Muscle of arm (tissue), 12 donors: ENCODE data around the gene STAG1. TPM values are rescaled to one million over a fixed set of nuclear protein-coding genes. Genes with fewer than 3 reads are reported as not detected.
"Not testable (repeated sequence)": the region's sequence is repeated elsewhere in the genome, so short reads cannot be mapped to it uniquely, and the experiment has no call there.

Experiments used
- DNase-seq: peaks from one replicate; pipeline ENCODE4 v3.0.0-alpha.2; 2013
- polyA plus RNA-seq, 12 donors: library from polyadenylated mRNA; unstranded; fragments of 120-200 nt; gene quantifications; one replicate each; pipeline ENCODE4 v1.2.1, GENCODE V29; 2013; ENCODE audit not compliant: insufficient read length in 12 of 12

Gene STAG1
- polyA plus RNA-seq, 12 donors, result 28.7 to 42.8 (median 38.2) TPM; not detected in 1

GRCh38 chr3:136516095-136516494 lies 236.1 kb downstream of the STAG1 start:
- DNase-seq, result no peak

- DNase-seq, result not testable (repeated sequence)
Observed at GRCh38 chr3:136514533-136514932, 237.6 kb downstream of the STAG1 start.

GRCh38 chr3:136513367-136513766 lies 238.8 kb downstream of the STAG1 start:
- no peak for DNase-seq

GRCh38 chr3:136512381-136512780 lies 239.8 kb downstream of the STAG1 start:
- DNase-seq, result no peak

- DNase-seq, result no peak
Observed at GRCh38 chr3:136505676-136506075, 246.5 kb downstream of the STAG1 start.

GRCh38 chr3:136503056-136503455 lies 249.1 kb downstream of the STAG1 start:
- DNase-seq, result no peak

GRCh38 chr3:136498919-136499447 lies 253.2 kb downstream of the STAG1 start:
- no peak for DNase-seq

GRCh38 chr3:136495213-136495612 lies 257.0 kb downstream of the STAG1 start:
- DNase-seq, result no peak

GRCh38 chr3:136490646-136491405 lies 261.4 kb downstream of the STAG1 start:
- DNase-seq, result no peak

- DNase-seq, result no peak
Observed at GRCh38 chr3:136485777-136486176, 266.4 kb downstream of the STAG1 start.

- no peak for DNase-seq
Observed at GRCh38 chr3:136476280-136476679, 275.9 kb downstream of the STAG1 start.

GRCh38 chr3:136474876-136475275 lies 277.3 kb downstream of the STAG1 start:
- not testable (repeated sequence) for DNase-seq

- no peak for DNase-seq
Observed at GRCh38 chr3:136473716-136474326, 278.4 kb downstream of the STAG1 start.

- no peak for DNase-seq
Observed at GRCh38 chr3:136465296-136465695, 286.9 kb downstream of the STAG1 start.

GRCh38 chr3:136464502-136464901 lies 287.7 kb downstream of the STAG1 start:
- DNase-seq, result no peak

GRCh38 chr3:136463170-136463569 lies 289.0 kb downstream of the STAG1 start:
- no peak for DNase-seq

GRCh38 chr3:136457793-136458192 lies 294.4 kb downstream of the STAG1 start:
- DNase-seq, result no peak

GRCh38 chr3:136456196-136456595 lies 296.0 kb downstream of the STAG1 start:
- DNase-seq, result no peak

GRCh38 chr3:136444581-136444980 lies 307.6 kb downstream of the STAG1 start:
- no peak for DNase-seq

- no peak for DNase-seq
Observed at GRCh38 chr3:136437043-136437442, 315.1 kb downstream of the STAG1 start.

GRCh38 chr3:136434429-136434828 lies 317.7 kb downstream of the STAG1 start:
- DNase-seq, result no peak

- no peak for DNase-seq
Observed at GRCh38 chr3:136432685-136433084, 319.5 kb downstream of the STAG1 start.

GRCh38 chr3:136428167-136428566 lies 324.0 kb downstream of the STAG1 start:
- DNase-seq, result no peak
